Thyroid gland (tissue), 4 donors: ENCODE measurements around the gene DCDC2.

Experiments used
- POLR2A ChIP-seq, 2 donors: fragments of 450-650 bp; IDR thresholded peaks; one replicate each; pipeline ENCODE4 v1.6.1; 2017; ENCODE audit warnings: antibody characterized with exemption in 2 of 2, mild to moderate bottlenecking in 2 of 2, moderate library complexity in 1 of 2
- TF ChIP-seq, protein P1 (sequence below), 6 experiments: fragments of 200-600 bp in 3 of 6; fragments of 450-650 bp in 3 of 6; sonication (generic) in 3 of 6; IDR thresholded peaks; one replicate each; pipeline ENCODE4 v1.5.1; 2016 to 2019; ENCODE audit warnings: antibody characterized with exemption in 6 of 6, mild to moderate bottlenecking in 2 of 6, inconsistent platforms in 1 of 6, moderate library complexity in 1 of 6

DNA sequence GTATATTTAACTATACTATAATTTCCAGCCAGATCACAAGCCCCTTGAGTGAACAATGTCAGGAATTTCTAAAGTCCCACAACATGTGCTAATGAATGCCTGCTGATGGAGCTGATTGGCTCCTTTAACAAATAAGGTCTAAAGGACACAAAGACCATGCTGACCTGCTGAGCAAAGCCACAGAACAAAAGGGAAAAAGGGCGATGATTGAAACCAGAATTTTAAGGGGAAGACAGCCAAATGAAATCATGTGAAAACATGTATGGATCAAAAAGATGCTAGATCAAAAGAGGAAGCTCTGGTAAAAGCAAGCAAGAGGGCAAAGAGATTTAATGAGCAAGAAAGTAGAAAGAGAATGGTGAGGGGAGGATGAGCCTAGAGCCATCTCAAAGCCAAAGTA lies 105.6 kb downstream of the DCDC2 start:
- TF ChIP-seq, protein P1, sequence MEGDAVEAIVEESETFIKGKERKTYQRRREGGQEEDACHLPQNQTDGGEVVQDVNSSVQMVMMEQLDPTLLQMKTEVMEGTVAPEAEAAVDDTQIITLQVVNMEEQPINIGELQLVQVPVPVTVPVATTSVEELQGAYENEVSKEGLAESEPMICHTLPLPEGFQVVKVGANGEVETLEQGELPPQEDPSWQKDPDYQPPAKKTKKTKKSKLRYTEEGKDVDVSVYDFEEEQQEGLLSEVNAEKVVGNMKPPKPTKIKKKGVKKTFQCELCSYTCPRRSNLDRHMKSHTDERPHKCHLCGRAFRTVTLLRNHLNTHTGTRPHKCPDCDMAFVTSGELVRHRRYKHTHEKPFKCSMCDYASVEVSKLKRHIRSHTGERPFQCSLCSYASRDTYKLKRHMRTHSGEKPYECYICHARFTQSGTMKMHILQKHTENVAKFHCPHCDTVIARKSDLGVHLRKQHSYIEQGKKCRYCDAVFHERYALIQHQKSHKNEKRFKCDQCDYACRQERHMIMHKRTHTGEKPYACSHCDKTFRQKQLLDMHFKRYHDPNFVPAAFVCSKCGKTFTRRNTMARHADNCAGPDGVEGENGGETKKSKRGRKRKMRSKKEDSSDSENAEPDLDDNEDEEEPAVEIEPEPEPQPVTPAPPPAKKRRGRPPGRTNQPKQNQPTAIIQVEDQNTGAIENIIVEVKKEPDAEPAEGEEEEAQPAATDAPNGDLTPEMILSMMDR (IDR thresholded peaks at IDR 0.05) = no peak
- no peak for TF ChIP-seq POLR2A (IDR thresholded peaks at IDR 0.05)
